HG02970 (cell line): Measurements from ENCODE around the gene FNDC3A.

Source experiments
- ATAC-seq: cut with Tn5 transposase; IDR thresholded peaks from one replicate; pipeline ENCODE4 v1.9.1; 2021; ENCODE audit warnings: mild to moderate bottlenecking, moderate library complexity, moderate number of reproducible peaks; ENCODE audit not compliant: unreplicated experiment, low FRiP score

The FNDC3A gene

DNA sequence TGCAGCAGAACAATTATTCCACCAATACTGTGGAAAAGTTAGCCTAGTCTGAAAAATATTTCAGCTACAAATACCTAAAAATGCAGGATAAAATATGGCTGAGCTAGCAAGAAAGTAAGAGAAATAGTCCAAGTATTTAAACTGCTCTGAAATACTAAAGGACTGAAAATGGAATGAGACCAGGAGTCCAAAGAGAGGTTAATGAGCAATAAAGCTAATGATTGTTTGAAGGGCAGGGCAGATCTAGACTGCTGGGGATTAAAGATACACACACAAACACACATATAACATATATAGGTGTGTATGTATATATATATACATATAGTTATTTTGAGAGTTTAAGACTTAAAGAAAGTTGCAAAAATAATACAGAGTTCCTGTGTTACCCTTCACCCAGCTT, 269.4 kb downstream of the FNDC3A start:
- no peak for ATAC-seq

DNA sequence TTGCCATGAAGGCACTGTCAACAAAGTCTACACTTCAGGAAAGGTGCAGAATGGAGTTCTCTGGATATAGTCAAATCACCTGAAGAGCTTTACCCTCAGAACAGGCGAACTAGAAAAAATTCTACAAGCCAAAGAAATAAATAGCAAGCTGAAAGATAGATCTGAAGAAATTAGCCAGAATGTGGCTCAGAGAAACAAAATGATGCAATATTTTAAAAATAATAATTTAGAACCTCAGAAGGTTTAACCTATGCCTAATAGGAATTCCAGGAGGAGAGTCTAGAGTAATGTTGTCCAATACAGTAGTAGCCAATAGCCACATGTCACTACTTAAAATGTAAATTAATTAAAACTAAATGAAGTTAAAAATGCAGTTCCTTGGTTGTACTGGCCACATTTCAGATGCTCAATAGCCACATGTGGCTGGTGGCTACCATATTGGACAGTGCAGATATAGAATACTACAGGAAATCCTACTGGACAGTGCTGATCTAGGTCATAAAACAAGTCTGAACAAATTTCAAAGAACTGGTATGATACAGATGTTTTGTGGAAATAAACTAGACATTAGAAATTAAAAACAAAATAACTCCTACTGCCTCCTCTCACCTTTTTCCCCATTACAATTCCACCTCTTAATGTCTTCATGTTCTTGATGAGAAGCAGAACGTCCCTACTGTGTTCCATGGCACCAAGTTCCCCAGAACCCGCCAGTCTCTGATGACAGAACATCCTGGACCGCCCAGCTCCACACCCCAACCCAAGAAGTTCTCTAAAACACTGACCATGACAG, 271.3 kb downstream of the FNDC3A start:
- peak; percentile 30 for ATAC-seq

GRCh38 chr13:49247643-49248621, 272.2 kb downstream of the FNDC3A start, which contains the start of gene CDADC1:
Gene CDADC1 (plus strand): TSS chr13:49247925. CDS start chr13:49248038, 113 bp downstream.
- ATAC-seq: peak; percentile 94

- no peak for ATAC-seq
Measured at GRCh38 chr13:49248622-49249002, 272.9 kb downstream of the FNDC3A start.

DNA sequence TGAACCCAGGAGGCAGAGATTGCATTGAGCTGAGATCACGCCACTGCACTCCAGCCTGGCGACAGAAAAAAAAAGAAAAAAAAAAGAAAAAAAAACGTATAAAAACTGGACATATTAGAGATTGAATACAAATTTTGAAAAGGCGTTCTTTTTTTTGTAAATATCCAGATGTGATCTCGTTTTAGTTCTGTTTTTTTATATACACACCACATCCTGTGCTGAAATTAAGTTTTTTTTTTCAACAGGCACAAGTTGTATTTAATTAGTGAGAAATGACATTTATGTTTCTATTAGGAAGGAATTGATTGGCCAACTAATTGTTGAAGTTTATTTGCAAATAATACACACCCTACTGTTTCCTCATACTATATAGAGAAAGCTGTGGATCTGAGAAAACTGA, 275.6 kb downstream of the FNDC3A start:
- no peak for ATAC-seq

GRCh38 chr13:49253310-49253709, 277.6 kb downstream of the FNDC3A start:
- no peak for ATAC-seq

DNA sequence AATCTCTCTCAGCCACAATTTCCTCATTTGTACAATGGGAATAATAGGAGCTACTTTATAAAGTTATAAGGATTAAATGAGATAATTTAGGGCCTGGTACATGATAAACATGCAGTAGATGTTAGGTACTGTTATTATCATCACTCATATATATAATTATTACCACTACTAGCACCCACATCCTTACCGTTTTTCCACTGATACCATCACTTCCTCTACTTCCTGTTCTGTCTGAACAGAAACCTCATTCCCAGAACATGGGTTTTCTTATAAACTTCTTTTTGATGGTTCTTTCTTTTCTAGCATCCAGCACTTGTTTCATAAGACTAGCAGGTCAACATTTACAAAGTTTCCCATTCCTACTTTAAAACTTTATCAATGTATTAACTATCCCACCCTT, 278.3 kb downstream of the FNDC3A start:
- no peak for ATAC-seq

DNA sequence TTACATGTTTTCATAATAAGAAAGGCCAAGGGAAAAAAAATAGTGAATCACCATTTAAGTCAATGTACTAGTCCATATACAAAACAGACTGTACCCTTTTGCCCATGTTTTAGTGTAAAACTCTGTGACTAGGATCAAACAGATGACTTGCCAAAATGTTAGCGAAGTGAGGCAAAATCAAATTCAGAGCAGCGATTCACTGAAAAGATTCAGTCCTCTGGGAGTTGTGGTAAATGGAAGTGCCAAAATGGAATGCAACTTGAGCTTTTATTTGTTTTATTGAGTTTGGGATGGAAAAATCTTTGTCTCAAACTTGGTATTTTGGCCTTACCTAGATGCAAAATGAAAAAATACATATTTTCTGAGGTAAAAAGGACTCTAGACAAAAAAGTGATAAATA, 281.1 kb downstream of the FNDC3A start:
- no peak for ATAC-seq

GRCh38 chr13:49258089-49258796, 282.5 kb downstream of the FNDC3A start:
- ATAC-seq: no peak
